ENCODE data around the gene CDKN1C.

DNA sequence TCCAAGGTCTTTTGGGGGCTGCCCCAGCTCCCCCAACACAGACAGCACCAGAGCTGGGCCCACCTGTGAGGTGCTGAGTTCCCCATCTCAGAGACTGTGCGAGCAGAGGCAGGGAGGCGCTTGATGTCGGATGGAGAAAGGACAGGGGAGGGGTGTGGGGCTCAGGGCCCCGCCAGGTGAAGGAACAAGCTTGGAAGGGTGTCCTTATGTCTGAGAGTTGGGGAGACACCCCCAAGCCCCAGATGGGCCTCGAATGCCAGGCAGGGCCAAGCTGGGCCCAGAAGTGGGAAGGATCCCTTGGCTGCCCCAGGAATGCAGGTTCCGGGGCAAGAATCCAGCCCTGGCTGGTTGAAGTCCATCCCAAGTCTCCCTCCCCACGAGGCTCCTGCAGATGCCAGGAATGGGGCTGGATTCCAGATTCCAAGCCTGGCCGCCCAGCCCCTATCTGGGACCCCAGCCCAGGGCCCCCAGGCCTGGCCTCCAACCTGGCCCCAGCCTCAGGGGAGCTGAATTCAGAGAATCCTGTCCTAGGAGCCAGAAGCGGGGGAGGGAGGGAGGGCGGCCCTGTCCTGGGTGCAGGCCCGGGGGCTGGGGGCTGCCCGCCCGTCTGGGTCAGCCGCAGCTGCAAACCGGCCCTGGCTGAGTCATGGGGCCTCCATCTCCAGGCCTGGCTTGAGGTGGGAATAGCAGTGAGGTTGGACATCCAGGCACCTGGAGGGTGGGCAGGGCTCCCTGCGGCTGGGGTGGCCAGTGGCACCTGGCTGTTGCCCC, 50.9 kb downstream of the CDKN1C start:
- no peak for TF ChIP-seq CTCF (IDR thresholded peaks at IDR 0.05)
- no peak for TF ChIP-seq POLR2A (IDR thresholded peaks at IDR 0.05)

Measured in adrenal gland (tissue), 5 donors.